Loucy (cell line): Measurements from ENCODE around the gene LMTK3.

ENCODE experiments used
- H2AFZ ChIP-seq: fragments of 200-600 bp; sonication (generic); 2 replicates; pipeline ENCODE4 v1.6.0; 2016; ENCODE audit warnings: antibody characterized with exemption, mild to moderate bottlenecking, low read length, moderate library complexity
- H3F3A ChIP-seq: fragments of 200-600 bp; 2 replicates; pipeline ENCODE4 v1.6.0; 2016; ENCODE audit warnings: antibody characterized with exemption, low read depth, mild to moderate bottlenecking
- H3K27me3 ChIP-seq: fragments of 200-600 bp; sonication (generic); 2 replicates; pipeline ENCODE4 v1.6.1; 2014; ENCODE audit warnings: low read length, mild to moderate bottlenecking; ENCODE audit not compliant: insufficient read depth, poor library complexity, severe bottlenecking
- H3K36me3 ChIP-seq: fragments of 200-600 bp; sonication (generic); 2 replicates; pipeline ENCODE4 v1.6.1; 2016; ENCODE audit warnings: low read length; ENCODE audit not compliant: insufficient read depth
- H3K4me1 ChIP-seq: fragments of 200-600 bp; sonication (generic); 2 replicates; pipeline ENCODE4 v1.5.1; 2014; ENCODE audit warnings: low read length, mild to moderate bottlenecking; ENCODE audit not compliant: insufficient read depth, poor library complexity, severe bottlenecking
- H3K4me2 ChIP-seq: fragments of 200-600 bp; sonication (generic); 2 replicates; pipeline ENCODE4 v1.6.0; 2014; ENCODE audit warnings: antibody characterized with exemption, low read length, low read depth, mild to moderate bottlenecking; ENCODE audit not compliant: poor library complexity, severe bottlenecking
- H3K4me3 ChIP-seq: fragments of 200-600 bp; sonication (generic); 2 replicates; pipeline ENCODE4 v1.5.1; 2014; ENCODE audit warnings: low read length, mild to moderate bottlenecking, mixed read lengths; ENCODE audit not compliant: poor library complexity, severe bottlenecking
- H3K79me2 ChIP-seq: fragments of 200-600 bp; sonication (generic); 2 replicates; pipeline ENCODE4 v1.6.1; 2014; ENCODE audit warnings: low read length; ENCODE audit not compliant: insufficient read depth
- H3K9ac ChIP-seq: fragments of 200-600 bp; sonication (generic); 2 replicates; pipeline ENCODE4 v1.6.0; 2014; ENCODE audit warnings: mild to moderate bottlenecking, low read depth, low read length, moderate library complexity; ENCODE audit not compliant: poor library complexity, severe bottlenecking
- H3K9me2 ChIP-seq: fragments of 200-600 bp; sonication (generic); replicated peaks from 2 replicates; pipeline ENCODE4 v1.6.1; 2016; ENCODE audit warnings: low read depth, low read length, mixed read lengths
- H3K9me3 ChIP-seq: fragments of 200-600 bp; sonication (generic); 2 replicates; pipeline ENCODE4 v1.6.1; 2014; ENCODE audit warnings: mild to moderate bottlenecking, antibody characterized with exemption, low read length, low read depth; ENCODE audit not compliant: insufficient read depth
- H4K20me1 ChIP-seq: fragments of 200-600 bp; sonication (generic); 2 replicates; pipeline ENCODE4 v1.6.0; 2014; ENCODE audit warnings: antibody characterized with exemption, low read length, mild to moderate bottlenecking; ENCODE audit not compliant: insufficient read depth, poor library complexity, severe bottlenecking
- CTCF ChIP-seq: fragments of 200-600 bp; sonication (generic); conservative IDR thresholded peaks from 2 replicates; pipeline ENCODE4 v1.5.1; 2014; ENCODE audit warnings: mild to moderate bottlenecking, antibody characterized with exemption, low read length
- EZH2phosphoT487 ChIP-seq: fragments of 200-600 bp; IDR thresholded peaks from 2 replicates; pipeline ENCODE4 v1.6.1; 2018; ENCODE audit warnings: antibody characterized with exemption, mild to moderate bottlenecking, moderate library complexity, borderline replicate concordance

LMTK3 gene, protein sequence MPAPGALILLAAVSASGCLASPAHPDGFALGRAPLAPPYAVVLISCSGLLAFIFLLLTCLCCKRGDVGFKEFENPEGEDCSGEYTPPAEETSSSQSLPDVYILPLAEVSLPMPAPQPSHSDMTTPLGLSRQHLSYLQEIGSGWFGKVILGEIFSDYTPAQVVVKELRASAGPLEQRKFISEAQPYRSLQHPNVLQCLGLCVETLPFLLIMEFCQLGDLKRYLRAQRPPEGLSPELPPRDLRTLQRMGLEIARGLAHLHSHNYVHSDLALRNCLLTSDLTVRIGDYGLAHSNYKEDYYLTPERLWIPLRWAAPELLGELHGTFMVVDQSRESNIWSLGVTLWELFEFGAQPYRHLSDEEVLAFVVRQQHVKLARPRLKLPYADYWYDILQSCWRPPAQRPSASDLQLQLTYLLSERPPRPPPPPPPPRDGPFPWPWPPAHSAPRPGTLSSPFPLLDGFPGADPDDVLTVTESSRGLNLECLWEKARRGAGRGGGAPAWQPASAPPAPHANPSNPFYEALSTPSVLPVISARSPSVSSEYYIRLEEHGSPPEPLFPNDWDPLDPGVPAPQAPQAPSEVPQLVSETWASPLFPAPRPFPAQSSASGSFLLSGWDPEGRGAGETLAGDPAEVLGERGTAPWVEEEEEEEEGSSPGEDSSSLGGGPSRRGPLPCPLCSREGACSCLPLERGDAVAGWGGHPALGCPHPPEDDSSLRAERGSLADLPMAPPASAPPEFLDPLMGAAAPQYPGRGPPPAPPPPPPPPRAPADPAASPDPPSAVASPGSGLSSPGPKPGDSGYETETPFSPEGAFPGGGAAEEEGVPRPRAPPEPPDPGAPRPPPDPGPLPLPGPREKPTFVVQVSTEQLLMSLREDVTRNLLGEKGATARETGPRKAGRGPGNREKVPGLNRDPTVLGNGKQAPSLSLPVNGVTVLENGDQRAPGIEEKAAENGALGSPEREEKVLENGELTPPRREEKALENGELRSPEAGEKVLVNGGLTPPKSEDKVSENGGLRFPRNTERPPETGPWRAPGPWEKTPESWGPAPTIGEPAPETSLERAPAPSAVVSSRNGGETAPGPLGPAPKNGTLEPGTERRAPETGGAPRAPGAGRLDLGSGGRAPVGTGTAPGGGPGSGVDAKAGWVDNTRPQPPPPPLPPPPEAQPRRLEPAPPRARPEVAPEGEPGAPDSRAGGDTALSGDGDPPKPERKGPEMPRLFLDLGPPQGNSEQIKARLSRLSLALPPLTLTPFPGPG (N-terminal part only)

GRCh38 chr19:48511800-48512503, at the start of gene LMTK3:
LMTK3 (minus strand) TSS chr19:48511835; CDS start chr19:48511576, 259 bp downstream.
- Histone ChIP-seq H2AFZ (peak within 1 kb of the TSS; percentile 60; the same call in 1 of the 2 replicates), H3K4me3 (peak within 1 kb of the TSS; percentile 91), H3K79me2 (no peaks in the 10 kb centered on the region), H3K27me3 (no peaks in the 10 kb centered on the region), H4K20me1 (no peaks in the 10 kb centered on the region), H3F3A (no peaks in the 10 kb centered on the region), H3K4me2 (peak within 1 kb of the TSS; percentile 72), H3K9me2 (no peaks in the 10 kb centered on the region), H3K9ac (no peak within 1 kb of the TSS), H3K36me3 (no peaks in the 10 kb centered on the region), H3K4me1 (no peaks in the 10 kb centered on the region), H3K9me3 (no peaks in the 10 kb centered on the region)
- TF ChIP-seq EZH2phosphoT487: no peak
- no peak for TF ChIP-seq CTCF

GRCh38 chr19:48561412-48561811, 49.8 kb upstream of the LMTK3 start:
- H3K27me3 ChIP-seq: no peaks in the 10 kb centered on the region
- no peaks in the 10 kb centered on the region for H3K36me3 ChIP-seq
- TF ChIP-seq EZH2phosphoT487: no peak
- no peak for TF ChIP-seq CTCF
- H3K4me3 ChIP-seq: no peak overlapping the region
- no peaks in the 10 kb centered on the region for H3F3A ChIP-seq
- no peaks in the 10 kb centered on the region for H4K20me1 ChIP-seq
- no peak overlapping the region for H3K9ac ChIP-seq
- H3K79me2 ChIP-seq: no peaks in the 10 kb centered on the region
- H3K9me2 ChIP-seq: no peaks in the 10 kb centered on the region
- no peak overlapping the region for H3K4me2 ChIP-seq
- no peaks in the 10 kb centered on the region for H3K9me3 ChIP-seq
- no peaks in the 10 kb centered on the region for H3K4me1 ChIP-seq
- H2AFZ ChIP-seq: no peak overlapping the region

DNA sequence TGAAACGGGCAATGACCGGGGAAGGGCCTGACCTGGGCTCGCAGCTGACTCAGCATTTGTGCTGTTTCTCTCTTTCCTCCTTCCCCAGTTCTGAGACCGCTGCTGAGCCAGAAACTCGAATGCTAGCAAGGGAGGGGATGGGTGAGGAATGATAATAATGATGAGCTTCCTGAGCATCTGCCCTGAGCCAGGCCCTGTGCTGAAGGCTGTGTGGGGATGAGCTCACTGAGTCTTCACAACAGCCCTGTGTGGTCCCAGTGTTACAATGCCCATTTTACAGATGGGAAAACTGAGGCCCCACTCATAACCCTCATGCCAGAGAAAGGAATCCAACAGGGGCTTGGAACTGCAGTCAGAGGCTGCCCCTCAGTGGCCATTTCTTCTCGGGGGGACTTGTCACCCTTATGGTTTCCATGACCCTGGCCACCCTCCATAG, 48.5 kb upstream of the LMTK3 start:
- Histone ChIP-seq H3K9me2 (no peaks in the 10 kb centered on the region), H4K20me1 (no peaks in the 10 kb centered on the region), H3K9me3 (no peaks in the 10 kb centered on the region), H3K27me3 (no peaks in the 10 kb centered on the region), H3K4me3 (no peak overlapping the region), H2AFZ (no peak overlapping the region), H3F3A (no peaks in the 10 kb centered on the region), H3K4me2 (no peak overlapping the region), H3K79me2 (no peaks in the 10 kb centered on the region), H3K9ac (no peak overlapping the region), H3K36me3 (no peaks in the 10 kb centered on the region), H3K4me1 (no peaks in the 10 kb centered on the region)
- no peak for TF ChIP-seq EZH2phosphoT487
- TF ChIP-seq CTCF: 0 out of 2 replicates have a peak, but pooled peaks have one; percentile 26
